HG03575 (cell line): ENCODE results near the gene CEP76.

Experiments
- ATAC-seq: cut with Tn5 transposase; IDR thresholded peaks from one replicate; pipeline ENCODE4 v1.9.1; 2021; ENCODE audit not compliant: unreplicated experiment, insufficient number of reproducible peaks, low FRiP score; ENCODE audit errors: extremely low read depth

The CEP76 gene

GRCh38 chr18:12721495-12722275 lies 19.2 kb upstream of the CEP76 start:
- ATAC-seq: no peak

GRCh38 chr18:12711446-12711845 lies 8.9 kb upstream of the CEP76 start:
- ATAC-seq: no peak

DNA sequence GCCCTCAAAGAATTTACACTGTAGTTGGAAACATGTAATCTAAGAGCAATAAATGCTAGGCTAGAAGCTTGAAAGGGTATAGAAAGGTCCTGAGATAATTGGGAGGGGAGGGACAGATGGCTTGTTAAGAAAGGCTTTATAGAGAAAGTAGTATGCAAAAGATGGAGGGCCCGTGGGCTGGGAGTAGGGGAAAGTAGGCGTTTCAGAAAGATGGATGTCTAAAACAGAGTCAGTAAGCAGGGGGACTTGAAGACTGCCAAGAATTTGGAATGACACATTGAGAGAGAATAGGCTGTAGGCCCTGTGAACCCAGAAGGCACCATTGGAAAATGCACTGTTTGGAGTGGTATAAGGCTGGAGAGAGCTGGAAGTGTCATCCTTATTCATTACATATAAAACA lies 1.1 kb upstream of the CEP76 start:
- no peak for ATAC-seq

GRCh38 chr18:12703096-12703567 lies 609 bp upstream of the CEP76 start:
- no peak for ATAC-seq

DNA sequence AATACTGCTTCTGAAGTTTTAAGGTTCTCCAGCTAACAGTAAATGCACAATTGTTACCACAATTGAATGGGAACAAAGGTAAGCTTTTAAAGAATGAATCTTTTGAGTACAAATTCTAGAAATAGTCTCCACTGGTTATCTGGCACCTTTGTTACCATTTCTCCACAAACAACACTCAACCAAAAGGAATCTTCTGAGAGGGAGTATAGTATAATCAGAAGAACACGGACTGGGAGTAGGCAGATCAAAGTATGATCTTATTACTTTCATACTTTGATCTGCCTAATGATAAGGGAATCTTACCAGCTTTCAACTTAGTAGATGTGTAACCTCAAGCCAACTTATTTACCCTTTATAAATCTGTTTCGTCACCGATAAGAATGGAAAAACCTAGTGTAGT lies 1.4 kb downstream of the CEP76 start:
- ATAC-seq: no peak

DNA sequence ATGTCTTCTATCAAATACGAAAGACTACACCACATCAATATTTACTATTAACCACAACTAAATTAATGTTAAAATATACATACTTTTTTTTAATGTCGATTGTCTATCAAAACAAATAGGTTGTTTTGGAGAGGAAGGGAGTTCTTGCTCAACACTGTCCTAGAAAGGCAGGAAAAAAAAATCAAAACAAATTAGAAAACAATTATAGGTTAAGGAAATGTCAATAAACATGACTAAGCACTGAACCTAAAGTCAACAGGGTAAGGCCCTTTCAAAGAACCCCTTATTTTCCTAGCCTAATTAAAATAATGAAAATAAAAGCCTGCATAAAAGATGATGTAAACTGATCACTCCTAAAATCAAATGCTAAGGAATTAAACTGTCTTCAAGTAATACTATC lies 2.8 kb downstream of the CEP76 start:
- no peak for ATAC-seq

- ATAC-seq: no peak
These were observed 8.5 kb downstream of the CEP76 start for GRCh38 chr18:12694032-12694431.

DNA sequence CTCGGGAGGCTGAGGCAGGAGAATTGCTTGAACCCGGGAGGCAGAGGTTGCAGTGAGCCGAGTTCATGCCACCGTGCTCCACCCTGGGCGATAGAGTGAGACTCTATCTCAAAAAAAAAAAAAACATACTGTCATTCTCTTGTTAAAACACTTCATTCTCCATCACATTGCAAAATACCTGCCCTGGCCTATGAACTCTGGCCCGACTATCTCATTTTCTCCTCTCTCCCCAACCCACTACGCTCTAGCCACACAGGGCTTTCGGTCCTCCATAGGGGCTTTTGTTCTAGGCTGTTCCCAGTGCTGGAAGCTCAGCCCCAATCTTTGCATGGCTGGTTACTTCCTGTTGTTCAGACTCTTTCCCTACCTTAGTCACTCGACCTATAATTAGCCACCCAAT lies 10.3 kb downstream of the CEP76 start:
- ATAC-seq: no peak

DNA sequence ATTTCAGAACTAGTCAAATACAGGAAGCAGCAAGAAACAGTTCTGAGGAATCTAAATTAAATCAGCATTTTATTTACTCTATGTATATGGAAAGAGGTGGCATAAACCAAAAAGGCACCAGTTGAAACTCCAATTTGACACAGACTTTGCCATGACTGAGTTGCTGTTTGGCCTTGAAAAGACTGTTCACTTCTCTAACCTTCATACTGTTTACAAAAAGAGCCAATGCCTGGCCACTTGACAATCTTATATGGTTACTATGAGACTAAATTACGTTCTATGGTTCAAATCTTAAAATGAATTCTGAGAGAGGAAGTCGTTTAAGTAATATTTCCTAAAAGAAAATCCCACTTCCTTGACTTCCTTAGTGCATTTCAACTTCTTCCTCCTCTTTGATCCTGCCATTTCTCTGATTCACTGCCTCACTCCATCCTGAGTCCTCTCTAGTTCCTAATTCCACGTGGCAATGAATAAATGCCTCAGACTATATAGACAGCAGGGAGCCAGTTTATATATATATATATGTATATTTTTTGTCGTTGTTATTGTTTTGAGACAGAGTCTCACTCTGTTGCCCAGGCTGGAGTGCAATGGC lies 13.2 kb downstream of the CEP76 start:
- ATAC-seq: no peak

GRCh38 chr18:12686100-12686499 lies 16.4 kb downstream of the CEP76 start:
- ATAC-seq: no peak

GRCh38 chr18:12679183-12679786 lies 23.2 kb downstream of the CEP76 start:
- no peak for ATAC-seq

DNA sequence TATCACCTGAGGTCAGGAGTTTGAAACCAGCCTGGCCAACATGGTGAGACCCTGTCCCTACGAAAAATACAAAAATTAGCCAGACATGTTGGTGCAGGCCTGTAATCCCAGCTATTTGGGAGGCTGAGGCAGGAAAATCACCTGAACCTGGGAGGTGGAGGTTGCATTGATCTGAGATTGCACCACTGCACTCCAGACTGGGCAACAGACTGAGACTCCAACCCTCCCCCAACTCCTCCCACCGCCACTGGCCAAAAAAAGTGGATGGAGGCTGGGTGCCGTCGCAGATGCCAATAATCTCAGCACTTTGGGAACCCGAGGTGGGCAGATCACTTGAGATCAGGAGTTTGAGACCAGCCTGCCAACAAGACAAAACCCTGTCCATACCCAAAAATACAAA lies 34.5 kb downstream of the CEP76 start:
- no peak for ATAC-seq

- no peak for ATAC-seq
These were observed 42.5 kb downstream of the CEP76 start for GRCh38 chr18:12659904-12660605.

GRCh38 chr18:12658426-12659138 lies 43.9 kb downstream of the CEP76 start:
- no peak for ATAC-seq

GRCh38 chr18:12657684-12658425 lies 44.7 kb downstream of the CEP76 start, which contains the start of gene SPIRE1:
Gene SPIRE1, minus strand, starts transcription at chr18:12658107. Its CDS starts 241 bp downstream, at chr18:12657866.
- no peak for ATAC-seq

DNA sequence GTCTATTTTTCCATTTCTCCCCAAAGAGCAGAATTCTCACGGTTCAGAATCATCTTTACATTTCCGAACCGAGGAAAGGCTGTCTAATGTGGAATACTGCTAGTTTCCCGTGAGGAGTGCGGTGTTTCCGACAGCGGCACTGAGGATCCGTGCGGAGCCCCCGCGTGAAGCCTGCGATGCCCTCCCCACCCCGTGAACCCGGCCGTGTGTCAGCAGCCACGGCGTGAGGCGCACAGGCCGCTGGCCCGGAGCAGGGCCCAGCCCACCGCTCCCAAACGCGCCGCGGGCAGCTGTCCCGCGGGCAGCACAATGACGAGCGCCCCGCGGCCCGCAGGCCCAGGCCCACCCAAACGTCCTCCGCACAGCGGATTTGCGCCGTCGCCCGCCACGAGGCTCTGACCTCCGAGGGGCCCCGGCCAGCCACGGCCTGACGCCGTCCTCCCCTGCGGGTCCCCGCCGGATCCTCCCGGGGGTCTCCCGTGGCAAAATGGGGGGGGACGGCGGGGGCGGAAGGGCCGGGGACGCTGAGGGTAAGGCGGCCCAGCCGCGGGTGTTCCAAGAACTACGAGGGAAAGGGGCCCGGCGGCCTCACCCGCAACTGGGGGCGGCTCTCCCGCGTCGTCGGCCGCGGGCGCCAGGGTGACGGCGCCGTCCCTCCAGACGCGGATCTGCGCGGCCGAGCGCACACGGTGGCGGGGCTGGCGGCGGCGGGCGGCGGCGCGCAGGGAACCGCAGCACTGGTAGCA lies 45.4 kb downstream of the CEP76 start:
- ATAC-seq: no peak

DNA sequence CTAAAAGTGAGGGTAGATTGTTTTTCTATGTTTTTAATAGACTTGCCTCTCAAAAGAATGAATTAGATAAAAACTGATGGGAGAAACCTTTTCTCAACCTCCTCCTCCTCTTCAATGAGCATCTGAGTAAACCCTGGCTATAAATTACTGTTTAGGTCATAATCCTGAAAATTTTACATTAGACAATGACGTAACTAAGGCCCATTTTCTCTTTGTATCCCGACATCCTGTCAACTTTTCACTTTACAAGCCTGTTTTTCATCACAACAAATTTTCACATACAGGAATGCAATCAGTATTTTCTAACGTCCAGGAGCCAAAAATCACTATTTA lies 46.0 kb downstream of the CEP76 start:
- ATAC-seq: no peak

GRCh38 chr18:12654971-12655370 lies 47.6 kb downstream of the CEP76 start:
- no peak for ATAC-seq
